Activated CD8-positive, alpha-beta memory T cell treated with anti-CD3 and anti-CD28 coated beads for 24 hours (primary cell): Measurements from ENCODE around the gene SYNE2.
"Not testable (repeated sequence)": the region's sequence is repeated elsewhere in the genome, so short reads cannot be mapped to it uniquely, and the experiment has no call there.

ENCODE experiments used
- DNase-seq: peaks from one replicate; pipeline ENCODE4 v3.0.0-alpha.2; 2020

Gene SYNE2

GRCh38 chr14:64147126-64147790 is 294.5 kb downstream of the SYNE2 start:
- no peak for DNase-seq

- DNase-seq, result no peak
Measured at GRCh38 chr14:64149921-64150320, 297.1 kb downstream of the SYNE2 start.

- no peak for DNase-seq
Measured at GRCh38 chr14:64158608-64159007, 305.8 kb downstream of the SYNE2 start.

GRCh38 chr14:64159588-64159987 is 306.8 kb downstream of the SYNE2 start:
- no peak for DNase-seq

GRCh38 chr14:64170181-64170580 is 317.4 kb downstream of the SYNE2 start:
- no peak for DNase-seq

- DNase-seq, result no peak
Measured at GRCh38 chr14:64174922-64175782, 322.3 kb downstream of the SYNE2 start.

- no peak for DNase-seq
Measured at GRCh38 chr14:64176330-64176729, 323.5 kb downstream of the SYNE2 start.

- no peak for DNase-seq
Measured at GRCh38 chr14:64178814-64179213, 326.0 kb downstream of the SYNE2 start.

- not testable (repeated sequence) for DNase-seq
Measured at GRCh38 chr14:64182908-64183307, 330.1 kb downstream of the SYNE2 start.

- no peak for DNase-seq
Measured at GRCh38 chr14:64184103-64184729, 331.4 kb downstream of the SYNE2 start.

DNA sequence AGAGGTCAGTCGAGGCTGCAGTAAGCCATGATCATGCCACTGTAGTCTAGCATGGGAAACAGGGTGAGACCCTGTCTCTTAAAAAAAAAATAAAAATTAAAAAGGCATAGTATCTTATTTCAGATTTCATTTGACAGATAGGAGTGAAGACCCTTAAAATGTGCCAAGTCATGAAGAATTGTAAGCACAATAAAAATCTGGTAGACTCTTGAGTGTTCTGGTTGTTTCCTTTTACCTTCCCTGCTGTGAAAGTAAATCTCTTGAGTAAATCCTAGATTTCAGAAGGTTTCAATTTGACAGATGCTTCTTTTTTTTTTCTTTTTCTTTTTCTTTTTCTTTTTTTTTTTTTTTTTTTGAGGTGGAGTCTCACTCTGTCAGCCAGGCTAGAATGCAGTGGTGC is 332.4 kb downstream of the SYNE2 start:
- no peak for DNase-seq

DNA sequence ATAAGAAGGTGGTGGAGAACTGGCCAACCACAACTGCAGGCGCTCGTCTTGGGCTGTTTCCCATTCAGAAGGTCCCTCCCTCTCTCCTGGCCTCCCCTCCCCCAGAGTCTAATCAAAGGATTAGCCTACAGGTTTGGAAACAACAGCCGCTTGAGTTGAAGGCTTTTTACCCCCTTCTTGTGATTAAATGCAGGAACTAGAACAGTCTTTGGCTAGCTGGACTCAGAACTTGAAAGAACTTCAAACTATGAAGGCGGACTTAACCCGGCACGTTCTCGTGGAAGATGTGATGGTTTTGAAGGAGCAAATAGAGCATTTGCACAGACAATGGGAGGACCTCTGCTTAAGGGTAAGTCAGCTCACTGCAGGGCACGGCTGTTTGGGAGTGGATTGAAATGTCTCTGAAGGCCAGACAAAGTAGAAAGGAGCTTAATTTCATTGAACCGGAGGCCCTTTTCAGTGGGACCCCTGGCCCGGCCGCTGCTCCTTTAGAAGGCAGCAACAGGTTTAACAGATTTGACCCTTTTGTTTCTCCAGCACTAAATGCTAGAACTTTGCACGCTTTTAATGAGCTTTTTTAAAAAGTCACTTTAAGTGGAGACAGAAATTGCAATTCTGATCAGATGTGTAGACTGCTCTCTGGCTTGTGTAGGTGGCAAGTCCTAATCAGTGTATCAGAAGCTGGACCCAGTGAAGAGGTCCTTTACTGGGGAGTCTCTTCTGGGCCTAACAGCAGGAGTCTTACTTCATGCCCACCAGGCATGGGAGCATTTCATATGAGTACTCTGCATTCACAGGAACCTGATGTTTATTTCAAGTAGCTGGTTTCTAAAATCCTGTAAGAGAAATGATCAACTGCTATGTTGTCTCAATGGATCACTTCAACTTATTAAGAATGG is 333.7 kb downstream of the SYNE2 start:
- DNase-seq, result no peak

DNA sequence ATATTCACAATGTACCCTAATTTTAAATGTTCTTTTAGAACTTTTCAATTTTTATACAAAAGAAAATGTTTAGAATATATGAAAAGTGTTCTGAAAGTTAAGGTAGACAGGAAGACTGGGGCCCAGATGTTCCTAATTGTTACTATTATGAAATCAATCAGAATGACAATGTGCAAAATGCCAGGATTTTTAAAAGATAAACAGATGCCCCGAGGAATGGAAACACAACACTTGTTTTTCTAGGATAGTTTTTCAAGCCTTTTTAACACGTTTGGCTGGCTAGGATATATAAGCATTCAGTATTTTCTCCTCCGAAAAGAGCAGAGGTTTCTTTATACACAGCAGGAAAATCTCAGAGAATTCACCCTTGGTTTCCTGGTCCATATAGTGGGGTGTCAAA is 334.5 kb downstream of the SYNE2 start:
- DNase-seq, result no peak

DNA sequence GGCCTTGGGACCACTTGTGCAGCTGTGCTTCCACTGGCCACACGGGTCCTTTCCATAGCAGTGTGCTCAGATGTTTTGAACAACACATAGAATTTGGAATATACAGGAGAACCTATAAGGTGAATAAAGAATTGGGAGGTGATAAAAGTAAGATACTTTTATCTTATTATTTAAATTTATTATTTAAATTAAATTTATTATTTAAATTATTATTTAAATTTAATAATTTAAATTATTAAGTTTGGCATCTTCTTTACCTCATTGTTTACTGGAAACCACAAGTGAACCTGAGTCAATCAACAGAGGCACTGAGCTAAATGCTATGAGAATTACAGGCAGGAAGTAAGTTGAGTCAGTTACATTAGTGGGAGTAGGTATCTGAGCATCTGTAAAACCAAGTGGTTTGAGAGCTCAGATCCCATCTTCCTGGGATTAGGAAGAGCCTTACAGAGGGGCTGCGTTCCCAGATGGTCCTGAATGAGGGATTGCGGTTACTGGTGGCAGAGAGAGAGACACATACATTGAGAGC is 338.2 kb downstream of the SYNE2 start:
- no peak for DNase-seq

DNA sequence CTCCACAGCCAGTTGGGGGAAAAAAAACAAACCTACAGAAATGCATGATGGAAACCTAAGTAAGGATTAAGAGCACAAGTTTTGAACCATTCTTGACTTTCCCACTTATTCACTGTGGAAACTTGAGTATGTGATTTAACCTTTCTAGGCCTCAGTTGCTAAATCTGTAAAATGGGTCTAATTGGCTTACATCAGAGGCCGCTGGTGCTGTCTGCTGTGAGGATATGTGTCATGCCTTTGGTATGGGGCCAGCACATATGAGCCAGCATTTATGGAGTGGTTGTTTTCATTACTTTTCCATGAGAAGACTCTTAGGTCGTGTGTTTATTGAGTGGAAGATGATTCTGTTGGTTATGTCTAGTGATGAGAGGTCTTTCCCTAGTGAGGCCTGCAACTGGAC is 339.0 kb downstream of the SYNE2 start:
- DNase-seq, result no peak

DNA sequence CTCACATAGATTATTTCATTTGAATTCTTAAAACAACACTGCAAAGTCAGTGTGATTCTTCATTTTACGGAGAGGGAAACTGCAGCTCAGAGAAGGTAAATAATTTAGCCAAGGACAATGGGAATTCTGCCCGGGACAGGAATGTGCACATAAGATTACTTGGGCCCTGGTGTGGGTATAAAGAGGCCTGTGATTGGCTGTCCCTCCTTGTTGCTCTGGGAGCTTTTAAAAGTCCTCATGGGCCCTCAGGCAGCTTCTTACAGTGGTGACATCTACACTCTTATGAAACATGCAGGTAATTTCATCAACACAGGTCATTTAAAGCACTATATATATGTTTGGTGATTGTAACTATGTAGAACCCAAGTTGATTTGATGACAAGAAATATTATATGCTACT is 341.0 kb downstream of the SYNE2 start:
- DNase-seq, result no peak

- DNase-seq, result no peak
Measured at GRCh38 chr14:64194404-64194803, 341.6 kb downstream of the SYNE2 start.

DNA sequence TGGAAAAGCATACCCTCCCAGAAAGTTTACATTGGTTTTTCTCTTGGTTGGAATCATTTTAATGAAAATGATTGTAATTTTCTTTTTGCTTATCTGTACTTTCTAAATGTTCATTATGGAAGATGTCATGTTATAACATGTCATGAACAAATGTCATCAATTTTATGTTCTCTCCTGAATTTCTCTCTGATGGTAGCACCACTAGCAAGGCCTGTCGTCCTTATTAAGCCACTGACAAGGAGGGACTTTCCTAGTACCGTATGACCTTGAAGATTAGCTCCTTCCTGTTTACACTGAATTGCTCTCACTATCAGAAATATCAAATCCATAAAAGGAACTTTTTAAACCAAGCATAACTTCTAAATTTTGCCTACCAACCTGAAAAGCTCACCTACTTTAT is 342.4 kb downstream of the SYNE2 start:
- no peak for DNase-seq

DNA sequence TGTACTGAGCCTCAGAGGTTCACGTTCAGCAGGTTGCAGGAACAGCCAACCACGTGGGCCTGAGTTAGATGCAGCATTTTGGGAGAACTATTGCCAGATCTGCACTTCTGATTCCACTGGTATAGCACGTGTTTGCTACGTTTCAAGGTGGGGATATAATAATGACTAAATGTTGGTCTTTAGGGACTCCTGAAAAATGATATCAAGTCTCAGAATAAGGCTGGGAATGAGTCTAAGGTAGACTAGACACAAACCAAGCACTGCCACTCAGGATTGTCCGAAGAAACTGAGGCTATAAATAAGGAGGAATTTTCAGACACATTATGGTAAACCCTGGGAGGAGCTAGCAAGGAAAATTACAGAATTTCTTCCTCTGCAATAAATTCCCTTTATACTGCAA is 343.3 kb downstream of the SYNE2 start:
- no peak for DNase-seq

DNA sequence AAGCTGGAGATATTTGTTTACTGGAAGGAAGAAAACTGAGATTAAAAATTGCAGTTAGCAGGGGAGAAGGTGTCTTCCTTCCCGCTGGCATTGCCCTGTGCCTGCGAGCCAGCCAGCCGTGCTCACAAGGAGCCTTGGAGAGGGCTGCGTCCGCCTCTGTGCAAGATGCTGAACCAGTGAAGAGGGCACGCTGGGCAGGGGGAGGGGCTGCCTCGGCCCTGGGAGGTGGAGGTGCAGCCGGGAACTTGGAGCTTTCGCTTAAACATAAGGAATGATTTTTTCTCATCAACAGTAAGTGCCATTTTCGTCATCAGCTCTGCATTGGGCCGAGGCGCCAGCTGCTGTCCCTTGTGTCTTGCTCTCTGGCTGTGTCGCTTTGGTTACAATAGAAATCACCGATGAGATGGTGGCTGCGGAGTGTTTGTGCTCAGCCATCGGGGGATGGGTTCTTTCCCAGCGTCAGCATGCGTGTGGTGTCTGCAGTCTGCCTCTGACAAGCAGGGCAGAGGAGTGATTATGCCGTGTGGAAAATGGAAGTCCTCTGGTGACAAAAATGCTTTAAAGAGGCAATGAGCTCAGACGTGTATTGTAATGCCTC is 344.1 kb downstream of the SYNE2 start:
- DNase-seq, result no peak

DNA sequence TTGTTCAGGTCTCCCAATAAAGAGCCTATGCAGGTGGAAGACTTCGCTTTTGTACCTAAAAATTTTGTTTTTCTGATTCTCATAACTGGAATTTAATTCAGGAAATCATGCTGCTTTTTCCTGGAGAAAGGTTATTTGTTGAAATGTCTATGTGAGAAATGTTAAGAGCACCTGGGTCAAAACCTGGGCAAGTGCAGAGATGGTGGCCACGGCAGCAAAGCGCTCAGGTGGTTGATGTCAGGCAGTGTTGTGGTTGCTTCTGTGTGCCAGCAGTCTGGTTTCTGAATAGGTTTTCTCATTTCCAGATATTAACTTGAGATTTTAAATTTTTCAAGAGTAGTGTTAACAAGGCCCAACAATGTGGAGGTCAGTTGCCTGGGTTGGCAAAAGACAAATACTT is 345.2 kb downstream of the SYNE2 start:
- DNase-seq, result no peak

GRCh38 chr14:64198486-64198885 is 345.7 kb downstream of the SYNE2 start:
- DNase-seq, result no peak
